HepG2 (cell line): Measurements from ENCODE around the gene LASP1. TPM values are rescaled to one million over a fixed set of nuclear protein-coding genes. Genes with fewer than 3 reads are reported as not detected.
A peak's percentile ranks its signal among the peaks of the same experiment; 100 is the strongest.

Experiments
- HIVEP1 ChIP-seq: sonication (generic); formaldehyde crosslinking; IDR thresholded peaks from 2 replicates; pipeline ENCODE4 v1.4.0; 2020; ENCODE audit warnings: mild to moderate bottlenecking, missing genetic modification reagents
- REST ChIP-seq, 2 experiments: IDR thresholded peaks; 2 replicates each; pipeline ENCODE4 v1.6.1; 2011 to 2012; ENCODE audit warnings: low read length in 2 of 2, borderline replicate concordance in 1 of 2, low read depth in 1 of 2, mild to moderate bottlenecking in 1 of 2, moderate library complexity in 1 of 2
- SRSF4 ChIP-seq: fragments of 200-400 bp; formaldehyde crosslinking; IDR thresholded peaks from one replicate; pipeline ENCODE4 v1.6.1; 2018; ENCODE audit warnings: mild to moderate bottlenecking, low read depth, low read length, moderate library complexity; ENCODE audit not compliant: poor library complexity, severe bottlenecking
- THAP8 ChIP-seq: sonication (generic); formaldehyde crosslinking; IDR thresholded peaks from 2 replicates; pipeline ENCODE4 v1.5.1; 2020; ENCODE audit warnings: missing genetic modification reagents, mild to moderate bottlenecking, borderline replicate concordance
- USF2 ChIP-seq, 2 experiments: sonication (generic) in 1 of 2; formaldehyde crosslinking in 1 of 2; IDR thresholded peaks; 2 replicates each; pipeline versions ENCODE4 v1.5.1 to v1.6.1; 2011 to 2020; ENCODE audit warnings: borderline replicate concordance in 1 of 2, low read depth in 1 of 2, low read length in 1 of 2, mild to moderate bottlenecking in 1 of 2, missing genetic modification reagents in 1 of 2, moderate library complexity in 1 of 2
- YEATS2 ChIP-seq: sonication (generic); formaldehyde crosslinking; IDR thresholded peaks from 2 replicates; pipeline ENCODE4 v1.4.0; 2020; ENCODE audit warnings: missing genetic modification reagents, borderline replicate concordance
- ZFX ChIP-seq: sonication (generic); formaldehyde crosslinking; IDR thresholded peaks from 2 replicates; pipeline ENCODE4 v1.4.0; 2020; ENCODE audit warnings: mild to moderate bottlenecking, low read depth, missing genetic modification reagents, moderate library complexity
- ZNF414 ChIP-seq: sonication (generic); formaldehyde crosslinking; IDR thresholded peaks from 2 replicates; pipeline ENCODE4 v1.5.0; 2020; ENCODE audit warnings: missing genetic modification reagents
- ZNF503 ChIP-seq: sonication (generic); formaldehyde crosslinking; IDR thresholded peaks from 2 replicates; pipeline ENCODE4 v1.4.0; 2020; ENCODE audit warnings: missing genetic modification reagents
- ZNF670 ChIP-seq: sonication (generic); formaldehyde crosslinking; IDR thresholded peaks from 2 replicates; pipeline ENCODE4 v1.8.0; 2022; ENCODE audit warnings: mild to moderate bottlenecking, missing genetic modification reagents, borderline replicate concordance
- ZNF674 ChIP-seq: sonication (generic); formaldehyde crosslinking; IDR thresholded peaks from 2 replicates; pipeline ENCODE4 v1.5.0; 2020; ENCODE audit warnings: low read depth, mild to moderate bottlenecking, missing genetic modification reagents
- ZNF841 ChIP-seq: sonication (generic); formaldehyde crosslinking; IDR thresholded peaks from 2 replicates; pipeline ENCODE4 v1.8.1; 2023; ENCODE audit warnings: missing genetic modification reagents, borderline replicate concordance
- polyA plus RNA-seq, 8 experiments: library from polyadenylated mRNA; depleted of rRNA in 3 of 8; stranded (reverse) in 7 of 8; unstranded in 1 of 8; fragments of >200 nt; fragmentation: Illumina TruSeq in 4 of 8; extraction: Trizol in 4 of 8; gene quantifications; 2 replicates each; pipeline versions ENCODE4 v1.2.1 to v1.2.3, GENCODE V29; 2011 to 2016; ENCODE audit warnings: low read depth in 4 of 8, missing spikeins in 1 of 8, mixed read lengths in 1 of 8; ENCODE audit not compliant: insufficient read depth in 1 of 8
- total RNA-seq, 5 experiments: library from RNA; depleted of rRNA; stranded (reverse); fragments of >200 nt; fragmentation: Illumina TruSeq; extraction: Trizol; gene quantifications; 2 replicates each; pipeline ENCODE4 v1.2.3, GENCODE V29; 2016; ENCODE audit warnings: low read depth in 1 of 5
- TF ChIP-seq, protein P1 (sequence below): sonication (generic); formaldehyde crosslinking; IDR thresholded peaks from 2 replicates; pipeline ENCODE4 v1.8.0; 2022; ENCODE audit warnings: missing genetic modification reagents, low read depth, mild to moderate bottlenecking, borderline replicate concordance
- TF ChIP-seq, protein P2 (sequence below): sonication (generic); formaldehyde crosslinking; IDR thresholded peaks from 2 replicates; pipeline ENCODE4 v1.5.1; 2020; ENCODE audit warnings: mild to moderate bottlenecking, missing genetic modification reagents, borderline replicate concordance

LASP1 gene
- total and polyA plus RNA-seq, 2 of the 13 experiments (the other 11 are each of a cell fraction or from before 2014, with no cell fraction given), result 70.1 to 97.0 TPM

DNA sequence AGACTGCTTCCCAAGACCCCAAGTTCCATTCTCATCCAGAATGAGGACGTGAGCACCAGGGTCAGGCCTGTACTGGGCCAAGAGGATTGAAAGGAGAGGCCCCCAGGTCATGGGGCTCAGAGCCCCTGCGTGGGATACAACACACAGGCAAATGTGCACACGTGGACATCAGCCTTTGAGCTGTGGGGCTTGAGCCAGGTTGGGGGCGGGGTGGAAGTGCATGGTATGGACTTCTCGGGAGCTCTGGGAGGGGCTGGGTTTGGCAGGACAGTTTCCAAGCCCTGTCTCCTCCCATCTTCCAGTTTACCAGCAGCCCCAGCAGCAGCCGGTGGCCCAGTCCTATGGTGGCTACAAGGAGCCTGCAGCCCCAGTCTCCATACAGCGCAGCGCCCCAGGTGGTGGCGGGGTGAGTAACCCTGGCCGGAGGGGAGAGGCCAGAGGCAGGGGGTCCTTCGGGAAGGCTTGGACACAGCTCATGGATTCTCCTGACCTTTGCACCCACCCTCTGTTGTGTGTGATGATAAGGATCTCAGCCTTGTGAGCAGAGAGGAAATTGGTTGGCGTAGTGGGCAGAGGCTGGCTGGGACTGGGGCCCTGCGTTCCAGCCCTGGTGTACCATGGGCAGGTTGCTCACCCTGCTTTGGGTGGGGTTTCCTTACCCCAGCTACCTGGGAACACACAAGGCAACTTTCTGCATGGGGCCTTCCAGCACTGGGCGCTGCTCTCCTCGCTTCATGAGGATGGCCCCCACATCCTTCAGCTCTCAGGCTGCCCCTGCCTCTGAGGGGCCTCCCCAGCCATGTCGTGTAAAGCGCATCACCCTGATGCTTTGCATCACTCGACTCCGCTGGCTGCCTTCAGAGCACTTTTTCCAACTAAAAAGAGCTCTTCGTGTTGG lies 45.1 kb downstream of the LASP1 start (continued):
- TF ChIP-seq USF2 (IDR thresholded peaks at IDR 0.05; ENCODE audit: low read depth, low read length) (no peak), USF2 (CRISPR knock-in tag; IDR thresholded peaks at IDR 0.05; ENCODE audit: borderline replicate concordance) (no peak; the same call in 1 of the 2 replicates), YEATS2 (CRISPR knock-in tag) (peak; percentile 67; the same call in 1 of the 2 replicates), THAP8 (CRISPR knock-in tag) (no peak), HIVEP1 (CRISPR knock-in tag) (peak; percentile 31), ZNF503 (CRISPR knock-in tag) (no peak), ZNF414 (peak; percentile 90), SRSF4 (no peak), ZNF674 (no peak), ZNF670 (CRISPR knock-in tag) (no peak), ZFX (CRISPR knock-in tag) (peak; percentile 55), ZNF841 (CRISPR knock-in tag) (no peak), REST (IDR thresholded peaks at IDR 0.05; ENCODE audit: borderline replicate concordance in 1 of 2, low read depth in 1 of 2, low read length in 2 of 2) (no peak)
- TF ChIP-seq, protein P1, sequence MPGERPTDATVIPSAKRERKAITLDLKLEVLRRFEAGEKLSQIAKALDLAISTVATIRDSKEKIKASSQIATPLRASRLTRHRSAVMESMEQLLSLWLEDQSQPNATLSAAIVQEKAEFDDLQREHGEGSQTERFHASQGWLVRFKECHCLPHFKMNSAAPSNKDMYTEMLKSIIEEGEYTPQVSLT (CRISPR knock-in tag), result no peak
- TF ChIP-seq, protein P2, sequence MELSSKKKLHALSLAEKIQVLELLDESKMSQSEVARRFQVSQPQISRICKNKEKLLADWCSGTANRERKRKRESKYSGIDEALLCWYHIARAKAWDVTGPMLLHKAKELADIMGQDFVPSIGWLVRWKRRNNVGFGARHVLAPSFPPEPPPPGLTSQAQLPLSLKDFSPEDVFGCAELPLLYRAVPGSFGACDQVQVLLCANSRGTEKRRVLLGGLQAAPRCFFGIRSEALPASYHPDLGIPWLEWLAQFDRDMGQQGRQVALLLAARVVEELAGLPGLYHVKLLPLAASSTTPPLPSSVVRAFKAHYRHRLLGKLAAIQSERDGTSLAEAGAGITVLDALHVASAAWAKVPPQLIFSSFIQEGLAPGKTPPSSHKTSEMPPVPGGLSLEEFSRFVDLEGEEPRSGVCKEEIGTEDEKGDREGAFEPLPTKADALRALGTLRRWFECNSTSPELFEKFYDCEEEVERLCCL (CRISPR knock-in tag), result no peak
